HG03095 (cell line): ENCODE measurements around the gene DNAJC5G.
"Not testable (repeated sequence)": the region's sequence is repeated elsewhere in the genome, so short reads cannot be mapped to it uniquely, and the experiment has no call there.

Source experiments
- ATAC-seq: cut with Tn5 transposase; IDR thresholded peaks from one replicate; pipeline ENCODE4 v1.9.1; 2021; ENCODE audit warnings: moderate library complexity; ENCODE audit not compliant: unreplicated experiment

The DNAJC5G gene

GRCh38 chr2:27307545-27308358, 32.5 kb downstream of the DNAJC5G start:
- no peak for ATAC-seq

GRCh38 chr2:27308359-27308881, 33.2 kb downstream of the DNAJC5G start, which contains the start of gene UCN:
Gene UCN (minus strand): TSS chr2:27308445. CDS start chr2:27307895, 550 bp downstream.
- ATAC-seq, result no peak

- no peak for ATAC-seq
Observed at GRCh38 chr2:27309651-27310050, 34.4 kb downstream of the DNAJC5G start.

GRCh38 chr2:27312152-27312551, 36.9 kb downstream of the DNAJC5G start:
- ATAC-seq, result no peak

- ATAC-seq, result no peak
Observed at GRCh38 chr2:27313882-27314645, 38.8 kb downstream of the DNAJC5G start.

- ATAC-seq, result no peak
Observed at GRCh38 chr2:27314709-27315108, 39.5 kb downstream of the DNAJC5G start.

GRCh38 chr2:27315122-27315521, 39.9 kb downstream of the DNAJC5G start:
- no peak for ATAC-seq

- no peak for ATAC-seq
Observed at GRCh38 chr2:27316655-27317412, 41.6 kb downstream of the DNAJC5G start.

- ATAC-seq, result not testable (repeated sequence)
Observed at GRCh38 chr2:27319839-27320238, 44.6 kb downstream of the DNAJC5G start.

- no peak for ATAC-seq
Observed at GRCh38 chr2:27320958-27321543, 45.8 kb downstream of the DNAJC5G start.

- ATAC-seq, result no peak
Observed at GRCh38 chr2:27322301-27322765, 47.1 kb downstream of the DNAJC5G start.

- ATAC-seq, result peak; percentile 93
Observed at GRCh38 chr2:27322766-27323595, 47.7 kb downstream of the DNAJC5G start, which contains the start of gene MPV17. Gene MPV17 (minus strand): TSS chr2:27323097. CDS start chr2:27322517, 580 bp downstream.

- ATAC-seq, result no peak
Observed at GRCh38 chr2:27323596-27324285, 48.5 kb downstream of the DNAJC5G start.

- no peak for ATAC-seq
Observed at GRCh38 chr2:27324720-27325119, 49.5 kb downstream of the DNAJC5G start.
